HEK293 (cell line): Measurements from ENCODE around the gene SURF4.

Experiments used
- BCL11B ChIP-seq: fragments of 450-650 bp; formaldehyde crosslinking; IDR thresholded peaks from 2 replicates; pipeline ENCODE4 v1.5.1; 2016; ENCODE audit warnings: low read depth, missing biosample characterization, missing genetic modification characterization
- GLIS1 ChIP-seq: fragments of 450-650 bp; formaldehyde crosslinking; IDR thresholded peaks from 2 replicates; pipeline ENCODE4 v1.5.1; 2016; ENCODE audit warnings: missing biosample characterization, missing genetic modification characterization
- IKZF3 ChIP-seq: fragments of 450-650 bp; IDR thresholded peaks from 2 replicates; pipeline ENCODE4 v1.5.0; 2018; ENCODE audit warnings: missing biosample characterization, mild to moderate bottlenecking, missing genetic modification characterization, moderate library complexity
- KLF16 ChIP-seq: fragments of 450-650 bp; formaldehyde crosslinking; IDR thresholded peaks from 2 replicates; pipeline ENCODE4 v1.5.1; 2017; ENCODE audit warnings: missing biosample characterization, missing genetic modification characterization
- MEIS1 ChIP-seq: sonication (generic); formaldehyde crosslinking; IDR thresholded peaks from 2 replicates; pipeline ENCODE4 v1.8.1; 2022; ENCODE audit warnings: missing genetic modification reagents, mild to moderate bottlenecking, borderline replicate concordance
- ZFP37 ChIP-seq: fragments of 450-650 bp; formaldehyde crosslinking; IDR thresholded peaks from 2 replicates; pipeline ENCODE4 v1.5.1; 2016; ENCODE audit warnings: missing biosample characterization, missing genetic modification characterization
- ZFP41 ChIP-seq: fragments of 450-650 bp; formaldehyde crosslinking; IDR thresholded peaks from 2 replicates; pipeline ENCODE4 v1.5.1; 2016; ENCODE audit warnings: missing biosample characterization, missing genetic modification characterization, borderline replicate concordance
- ZIC2 ChIP-seq: fragments of 450-650 bp; formaldehyde crosslinking; IDR thresholded peaks from 2 replicates; pipeline ENCODE4 v1.5.1; 2016; ENCODE audit warnings: missing biosample characterization, missing genetic modification characterization
- ZNF121 ChIP-seq: fragments of 450-650 bp; formaldehyde crosslinking; IDR thresholded peaks from 2 replicates; pipeline ENCODE4 v1.5.1; 2016; ENCODE audit warnings: missing biosample characterization, missing genetic modification characterization
- ZNF140 ChIP-seq: fragments of 450-650 bp; formaldehyde crosslinking; IDR thresholded peaks from 2 replicates; pipeline ENCODE4 v1.5.1; 2016; ENCODE audit warnings: missing biosample characterization, missing genetic modification characterization
- ZNF202 ChIP-seq: fragments of 450-650 bp; formaldehyde crosslinking; IDR thresholded peaks from 2 replicates; pipeline ENCODE4 v1.5.1; 2016; ENCODE audit warnings: missing biosample characterization, missing genetic modification characterization, borderline replicate concordance
- ZNF324 ChIP-seq: fragments of 450-650 bp; formaldehyde crosslinking; IDR thresholded peaks from 2 replicates; pipeline ENCODE4 v1.5.1; 2016; ENCODE audit warnings: missing biosample characterization, missing genetic modification characterization
- ZNF354C ChIP-seq: fragments of 450-650 bp; formaldehyde crosslinking; IDR thresholded peaks from 2 replicates; pipeline ENCODE4 v1.5.1; 2016; ENCODE audit warnings: missing biosample characterization, missing genetic modification characterization, low read depth, borderline replicate concordance
- ZNF501 ChIP-seq: fragments of 450-650 bp; formaldehyde crosslinking; IDR thresholded peaks from 2 replicates; pipeline ENCODE4 v1.5.1; 2016; ENCODE audit warnings: missing biosample characterization, missing genetic modification characterization
- ZNF510 ChIP-seq: fragments of 450-650 bp; formaldehyde crosslinking; IDR thresholded peaks from 2 replicates; pipeline ENCODE4 v1.5.1; 2018; ENCODE audit warnings: mild to moderate bottlenecking, missing genetic modification characterization, missing biosample characterization; ENCODE audit not compliant: insufficient replicate concordance
- ZNF548 ChIP-seq: fragments of 450-650 bp; formaldehyde crosslinking; IDR thresholded peaks from 2 replicates; pipeline ENCODE4 v1.5.1; 2016; ENCODE audit warnings: missing biosample characterization, missing genetic modification characterization
- ZNF558 ChIP-seq: fragments of 450-650 bp; formaldehyde crosslinking; IDR thresholded peaks from 2 replicates; pipeline ENCODE4 v1.5.1; 2016; ENCODE audit warnings: missing biosample characterization, missing genetic modification characterization
- ZNF596 ChIP-seq: fragments of 450-650 bp; IDR thresholded peaks from 2 replicates; pipeline ENCODE4 v1.5.0; 2018; ENCODE audit warnings: missing biosample characterization, mild to moderate bottlenecking, missing genetic modification characterization, moderate library complexity
- ZNF600 ChIP-seq: fragments of 450-650 bp; formaldehyde crosslinking; IDR thresholded peaks from 2 replicates; pipeline ENCODE4 v1.5.1; 2016; ENCODE audit warnings: missing biosample characterization, missing genetic modification characterization
- ZNF658 ChIP-seq: fragments of 450-650 bp; formaldehyde crosslinking; IDR thresholded peaks from 2 replicates; pipeline ENCODE4; 2016; ENCODE audit warnings: missing biosample characterization, missing genetic modification characterization
- ZNF777 ChIP-seq: fragments of 450-650 bp; formaldehyde crosslinking; IDR thresholded peaks from 2 replicates; pipeline ENCODE4 v1.5.1; 2017; ENCODE audit warnings: missing biosample characterization, missing genetic modification characterization, borderline replicate concordance
- ZNF785 ChIP-seq: fragments of 450-650 bp; formaldehyde crosslinking; IDR thresholded peaks from 2 replicates; pipeline ENCODE4 v1.5.1; 2016; ENCODE audit warnings: missing biosample characterization, missing genetic modification characterization
- ZNF791 ChIP-seq: fragments of 450-650 bp; formaldehyde crosslinking; IDR thresholded peaks from 2 replicates; pipeline ENCODE4 v1.5.1; 2016; ENCODE audit warnings: missing biosample characterization, missing genetic modification characterization
- ZNF792 ChIP-seq: fragments of 450-650 bp; formaldehyde crosslinking; IDR thresholded peaks from 2 replicates; pipeline ENCODE4 v1.5.1; 2016; ENCODE audit warnings: missing biosample characterization, missing genetic modification characterization
- ZXDB ChIP-seq: fragments of 450-650 bp; formaldehyde crosslinking; IDR thresholded peaks from 2 replicates; pipeline ENCODE4 v1.5.1; 2016; ENCODE audit warnings: missing biosample characterization, missing genetic modification characterization
- TF ChIP-seq, protein P1 (sequence below): IDR thresholded peaks from 2 replicates; pipeline ENCODE4 v1.6.1; 2011; ENCODE audit warnings: mild to moderate bottlenecking, low read depth, low read length, borderline replicate concordance
- TF ChIP-seq, protein P2 (sequence below): fragments of 450-650 bp; formaldehyde crosslinking; IDR thresholded peaks from 2 replicates; pipeline ENCODE4; 2016; ENCODE audit warnings: missing biosample characterization, missing genetic modification characterization
- TF ChIP-seq, protein P3 (sequence below): fragments of 450-650 bp; formaldehyde crosslinking; IDR thresholded peaks from 2 replicates; pipeline ENCODE4 v1.5.1; 2016; ENCODE audit warnings: missing biosample characterization, missing genetic modification characterization
- TF ChIP-seq, protein P4 (sequence below): sonication (generic); formaldehyde crosslinking; IDR thresholded peaks from 2 replicates; pipeline ENCODE4 v1.8.1; 2022; ENCODE audit warnings: mild to moderate bottlenecking, moderate library complexity, missing genetic modification reagents
- TF ChIP-seq, protein P5 (sequence below): fragments of 450-650 bp; IDR thresholded peaks from 2 replicates; pipeline ENCODE4 v1.5.1; 2018; ENCODE audit warnings: missing biosample characterization, missing genetic modification characterization
- TF ChIP-seq, protein P6 (sequence below): fragments of 450-650 bp; formaldehyde crosslinking; IDR thresholded peaks from 2 replicates; pipeline ENCODE4 v1.5.1; 2016; ENCODE audit warnings: missing biosample characterization, missing genetic modification characterization
- TF ChIP-seq, protein P7 (sequence below): fragments of 450-650 bp; formaldehyde crosslinking; IDR thresholded peaks from 2 replicates; pipeline ENCODE4 v1.5.1; 2016; ENCODE audit warnings: missing biosample characterization, missing genetic modification characterization

SURF4 gene

DNA sequence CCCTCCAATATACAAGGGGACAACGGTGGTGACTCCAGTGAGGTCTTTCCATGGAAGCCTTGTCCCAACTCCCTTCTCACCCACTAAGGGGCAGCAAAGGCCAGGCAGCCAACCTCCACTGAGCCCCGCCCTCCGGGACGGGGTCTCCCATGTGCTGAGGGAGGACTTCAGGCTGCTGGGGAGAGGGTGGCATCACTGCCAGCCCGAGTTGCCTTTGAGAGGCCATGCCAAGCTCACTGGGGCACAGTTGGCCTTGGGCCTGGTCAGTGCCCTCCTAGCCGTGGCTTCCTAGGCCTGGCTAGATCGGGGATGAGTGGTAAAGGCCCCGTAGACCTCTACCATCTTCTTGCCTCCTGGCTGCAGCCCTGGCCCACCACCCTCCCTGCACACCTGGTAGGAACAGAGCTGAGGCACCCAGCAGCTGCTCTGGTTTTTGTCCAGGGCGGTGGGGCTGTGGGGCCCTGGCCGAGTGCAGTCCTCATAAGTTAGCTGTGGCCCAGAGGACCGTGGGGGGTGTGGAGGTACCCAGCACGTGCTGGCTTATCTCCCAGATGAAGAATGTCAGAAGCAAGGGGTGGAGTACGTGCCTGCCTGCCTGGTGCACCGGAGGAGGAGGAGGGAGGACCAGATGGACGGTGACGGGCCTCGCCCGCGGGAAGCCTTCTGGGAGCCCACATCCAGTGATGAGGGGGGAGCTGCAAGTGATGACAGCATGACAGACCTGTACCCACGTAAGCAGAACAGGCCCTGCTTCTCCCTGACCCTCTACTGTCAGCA lies 16.3 kb downstream of the SURF4 start (continued):
- TF ChIP-seq ZNF121 (tag by site-specific recombination) (no peak), ZIC2 (tag by site-specific recombination) (peak; percentile 57; the same call in 1 of the 2 replicates), ZNF600 (tag by site-specific recombination) (peak; percentile 62), BCL11B (no peak), ZFP37 (tag by site-specific recombination) (no peak), ZNF354C (tag by site-specific recombination) (no peak), ZNF501 (tag by site-specific recombination) (no peak), GLIS1 (peak; percentile 20; the same call in 1 of the 2 replicates), ZNF658 (no peak), ZNF792 (no peak), ZNF140 (tag by site-specific recombination) (no peak), ZNF596 (no peak), KLF16 (tag by site-specific recombination) (no peak), ZNF202 (tag by site-specific recombination) (no peak), MEIS1 (CRISPR knock-in tag) (no peak), ZNF791 (no peak), ZNF558 (tag by site-specific recombination) (no peak), ZNF785 (no peak), ZFP41 (tag by site-specific recombination) (no peak), ZNF548 (tag by site-specific recombination) (no peak), ZXDB (tag by site-specific recombination) (peak; percentile 89), ZNF777 (tag by site-specific recombination) (no peak), IKZF3 (no peak), ZNF510 (tag by site-specific recombination) (no peak), ZNF324 (no peak)
- TF ChIP-seq, protein P1, sequence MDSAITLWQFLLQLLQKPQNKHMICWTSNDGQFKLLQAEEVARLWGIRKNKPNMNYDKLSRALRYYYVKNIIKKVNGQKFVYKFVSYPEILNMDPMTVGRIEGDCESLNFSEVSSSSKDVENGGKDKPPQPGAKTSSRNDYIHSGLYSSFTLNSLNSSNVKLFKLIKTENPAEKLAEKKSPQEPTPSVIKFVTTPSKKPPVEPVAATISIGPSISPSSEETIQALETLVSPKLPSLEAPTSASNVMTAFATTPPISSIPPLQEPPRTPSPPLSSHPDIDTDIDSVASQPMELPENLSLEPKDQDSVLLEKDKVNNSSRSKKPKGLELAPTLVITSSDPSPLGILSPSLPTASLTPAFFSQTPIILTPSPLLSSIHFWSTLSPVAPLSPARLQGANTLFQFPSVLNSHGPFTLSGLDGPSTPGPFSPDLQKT = no peak
- TF ChIP-seq, protein P2, sequence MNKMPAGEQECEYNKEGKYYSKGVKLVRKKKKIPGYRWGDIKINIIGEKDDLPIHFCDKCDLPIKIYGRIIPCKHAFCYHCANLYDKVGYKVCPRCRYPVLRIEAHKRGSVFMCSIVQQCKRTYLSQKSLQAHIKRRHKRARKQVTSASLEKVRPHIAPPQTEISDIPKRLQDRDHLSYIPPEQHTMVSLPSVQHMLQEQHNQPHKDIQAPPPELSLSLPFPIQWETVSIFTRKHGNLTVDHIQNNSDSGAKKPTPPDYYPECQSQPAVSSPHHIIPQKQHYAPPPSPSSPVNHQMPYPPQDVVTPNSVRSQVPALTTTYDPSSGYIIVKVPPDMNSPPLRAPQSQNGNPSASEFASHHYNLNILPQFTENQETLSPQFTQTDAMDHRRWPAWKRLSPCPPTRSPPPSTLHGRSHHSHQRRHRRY (tag by site-specific recombination) = no peak
- TF ChIP-seq, protein P3, sequence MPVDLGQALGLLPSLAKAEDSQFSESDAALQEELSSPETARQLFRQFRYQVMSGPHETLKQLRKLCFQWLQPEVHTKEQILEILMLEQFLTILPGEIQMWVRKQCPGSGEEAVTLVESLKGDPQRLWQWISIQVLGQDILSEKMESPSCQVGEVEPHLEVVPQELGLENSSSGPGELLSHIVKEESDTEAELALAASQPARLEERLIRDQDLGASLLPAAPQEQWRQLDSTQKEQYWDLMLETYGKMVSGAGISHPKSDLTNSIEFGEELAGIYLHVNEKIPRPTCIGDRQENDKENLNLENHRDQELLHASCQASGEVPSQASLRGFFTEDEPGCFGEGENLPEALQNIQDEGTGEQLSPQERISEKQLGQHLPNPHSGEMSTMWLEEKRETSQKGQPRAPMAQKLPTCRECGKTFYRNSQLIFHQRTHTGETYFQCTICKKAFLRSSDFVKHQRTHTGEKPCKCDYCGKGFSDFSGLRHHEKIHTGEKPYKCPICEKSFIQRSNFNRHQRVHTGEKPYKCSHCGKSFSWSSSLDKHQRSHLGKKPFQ (tag by site-specific recombination) = no peak
- TF ChIP-seq, protein P4, sequence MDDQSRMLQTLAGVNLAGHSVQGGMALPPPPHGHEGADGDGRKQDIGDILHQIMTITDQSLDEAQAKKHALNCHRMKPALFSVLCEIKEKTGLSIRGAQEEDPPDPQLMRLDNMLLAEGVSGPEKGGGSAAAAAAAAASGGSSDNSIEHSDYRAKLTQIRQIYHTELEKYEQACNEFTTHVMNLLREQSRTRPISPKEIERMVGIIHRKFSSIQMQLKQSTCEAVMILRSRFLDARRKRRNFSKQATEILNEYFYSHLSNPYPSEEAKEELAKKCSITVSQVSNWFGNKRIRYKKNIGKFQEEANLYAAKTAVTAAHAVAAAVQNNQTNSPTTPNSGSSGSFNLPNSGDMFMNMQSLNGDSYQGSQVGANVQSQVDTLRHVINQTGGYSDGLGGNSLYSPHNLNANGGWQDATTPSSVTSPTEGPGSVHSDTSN (CRISPR knock-in tag) = no peak
- TF ChIP-seq, protein P5, sequence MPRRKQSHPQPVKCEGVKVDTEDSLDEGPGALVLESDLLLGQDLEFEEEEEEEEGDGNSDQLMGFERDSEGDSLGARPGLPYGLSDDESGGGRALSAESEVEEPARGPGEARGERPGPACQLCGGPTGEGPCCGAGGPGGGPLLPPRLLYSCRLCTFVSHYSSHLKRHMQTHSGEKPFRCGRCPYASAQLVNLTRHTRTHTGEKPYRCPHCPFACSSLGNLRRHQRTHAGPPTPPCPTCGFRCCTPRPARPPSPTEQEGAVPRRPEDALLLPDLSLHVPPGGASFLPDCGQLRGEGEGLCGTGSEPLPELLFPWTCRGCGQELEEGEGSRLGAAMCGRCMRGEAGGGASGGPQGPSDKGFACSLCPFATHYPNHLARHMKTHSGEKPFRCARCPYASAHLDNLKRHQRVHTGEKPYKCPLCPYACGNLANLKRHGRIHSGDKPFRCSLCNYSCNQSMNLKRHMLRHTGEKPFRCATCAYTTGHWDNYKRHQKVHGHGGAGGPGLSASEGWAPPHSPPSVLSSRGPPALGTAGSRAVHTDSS = no peak
- TF ChIP-seq, protein P6, sequence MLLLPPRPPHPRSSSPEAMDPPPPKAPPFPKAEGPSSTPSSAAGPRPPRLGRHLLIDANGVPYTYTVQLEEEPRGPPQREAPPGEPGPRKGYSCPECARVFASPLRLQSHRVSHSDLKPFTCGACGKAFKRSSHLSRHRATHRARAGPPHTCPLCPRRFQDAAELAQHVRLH (tag by site-specific recombination) = no peak
- TF ChIP-seq, protein P7, sequence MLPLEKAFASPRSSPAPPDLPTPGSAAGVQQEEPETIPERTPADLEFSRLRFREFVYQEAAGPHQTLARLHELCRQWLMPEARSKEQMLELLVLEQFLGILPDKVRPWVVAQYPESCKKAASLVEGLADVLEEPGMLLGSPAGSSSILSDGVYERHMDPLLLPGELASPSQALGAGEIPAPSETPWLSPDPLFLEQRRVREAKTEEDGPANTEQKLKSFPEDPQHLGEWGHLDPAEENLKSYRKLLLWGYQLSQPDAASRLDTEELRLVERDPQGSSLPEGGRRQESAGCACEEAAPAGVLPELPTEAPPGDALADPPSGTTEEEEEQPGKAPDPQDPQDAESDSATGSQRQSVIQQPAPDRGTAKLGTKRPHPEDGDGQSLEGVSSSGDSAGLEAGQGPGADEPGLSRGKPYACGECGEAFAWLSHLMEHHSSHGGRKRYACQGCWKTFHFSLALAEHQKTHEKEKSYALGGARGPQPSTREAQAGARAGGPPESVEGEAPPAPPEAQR = no peak
